ENCODE data around the gene SFRP2.
A peak's percentile ranks its signal among the peaks of the same experiment; 100 is the strongest.

Gene SFRP2

GRCh38 chr4:153798901-153799693 lies 10.2 kb upstream of the SFRP2 start:
- H4K20me1 ChIP-seq = no peaks in the 10 kb centered on the region
- H3K9ac ChIP-seq = no peak overlapping the region
- H3K9me3 ChIP-seq = no peaks in the 10 kb centered on the region
- H3K27me3 ChIP-seq = no peaks in the 10 kb centered on the region
- no peak for TF ChIP-seq Cebpa-rat (IDR thresholded peaks at IDR 0.05)
- no peak overlapping the region for H3K4me3 ChIP-seq
- peaks cover 8% of the 10 kb centered on the region; the same call in 1 of the 2 replicates for H3K4me1 ChIP-seq
- H3K4me2 ChIP-seq = 0 out of 2 replicates have a peak overlapping the region, but pooled peaks have one; percentile 2
- H3K27ac ChIP-seq = no peak overlapping the region
- H3K36me3 ChIP-seq = no peaks in the 10 kb centered on the region

GRCh38 chr4:153798420-153798819 lies 9.5 kb upstream of the SFRP2 start:
- TF ChIP-seq Cebpa-rat (IDR thresholded peaks at IDR 0.05) = no peak
- Histone ChIP-seq H3K9me3 (no peaks in the 10 kb centered on the region), H3K36me3 (no peaks in the 10 kb centered on the region), H3K9ac (no peak overlapping the region), H3K4me2 (0 out of 2 replicates have a peak overlapping the region, but pooled peaks have one; percentile 2), H3K4me1 (peaks cover 8% of the 10 kb centered on the region; the same call in 1 of the 2 replicates), H3K27me3 (no peaks in the 10 kb centered on the region), H3K27ac (no peak overlapping the region), H3K4me3 (no peak overlapping the region), H4K20me1 (no peaks in the 10 kb centered on the region)

GRCh38 chr4:153794006-153794405 lies 5.1 kb upstream of the SFRP2 start:
- no peak overlapping the region for H3K9ac ChIP-seq
- no peaks in the 10 kb centered on the region for H3K36me3 ChIP-seq
- no peak overlapping the region for H3K27ac ChIP-seq
- H3K4me2 ChIP-seq = no peak overlapping the region
- H4K20me1 ChIP-seq = peaks cover 15% of the 10 kb centered on the region
- peaks cover 44% of the 10 kb centered on the region for H3K27me3 ChIP-seq
- H3K4me3 ChIP-seq = no peak overlapping the region
- TF ChIP-seq Cebpa-rat (IDR thresholded peaks at IDR 0.05) = no peak
- peaks cover 12% of the 10 kb centered on the region for H3K4me1 ChIP-seq
- H3K9me3 ChIP-seq = peaks cover 33% of the 10 kb centered on the region

- Histone ChIP-seq H3K9me3 (peaks cover 33% of the 10 kb centered on the region), H3K27me3 (peaks cover 57% of the 10 kb centered on the region), H4K20me1 (peaks cover 28% of the 10 kb centered on the region), H3K4me1 (peaks cover 13% of the 10 kb centered on the region), H3K4me3 (no peak overlapping the region), H3K4me2 (no peak overlapping the region), H3K9ac (no peak overlapping the region), H3K36me3 (no peaks in the 10 kb centered on the region), H3K27ac (no peak overlapping the region)
- TF ChIP-seq Cebpa-rat (IDR thresholded peaks at IDR 0.05) = no peak
Measured at GRCh38 chr4:153792618-153793247, 3.9 kb upstream of the SFRP2 start.

- Histone ChIP-seq H4K20me1 (peaks cover 36% of the 10 kb centered on the region), H3K4me2 (no peak overlapping the region), H3K9ac (no peak overlapping the region), H3K27ac (no peak overlapping the region), H3K27me3 (peaks cover 64% of the 10 kb centered on the region), H3K36me3 (no peaks in the 10 kb centered on the region), H3K9me3 (peaks cover 33% of the 10 kb centered on the region), H3K4me1 (peaks cover 13% of the 10 kb centered on the region), H3K4me3 (no peak overlapping the region)
- no peak for TF ChIP-seq Cebpa-rat (IDR thresholded peaks at IDR 0.05)
Measured at GRCh38 chr4:153791746-153792617, 3.1 kb upstream of the SFRP2 start.

- Histone ChIP-seq H3K9me3 (peaks cover 33% of the 10 kb centered on the region), H3K4me1 (peaks cover 13% of the 10 kb centered on the region), H3K36me3 (no peaks in the 10 kb centered on the region), H4K20me1 (peaks cover 45% of the 10 kb centered on the region), H3K4me3 (peak overlapping the region; percentile 46), H3K27me3 (peaks cover 73% of the 10 kb centered on the region), H3K4me2 (peak overlapping the region; percentile 29), H3K27ac (no peak overlapping the region), H3K9ac (no peak overlapping the region)
- TF ChIP-seq Cebpa-rat (IDR thresholded peaks at IDR 0.05) = no peak
Measured at GRCh38 chr4:153790962-153791551, 2.2 kb upstream of the SFRP2 start.

GRCh38 chr4:153790500-153790865 lies 1.6 kb upstream of the SFRP2 start:
- Histone ChIP-seq H3K27me3 (peaks cover 76% of the 10 kb centered on the region), H3K4me3 (no peak overlapping the region), H3K4me2 (no peak overlapping the region), H3K27ac (no peak overlapping the region), H3K9me3 (peaks cover 33% of the 10 kb centered on the region), H3K9ac (no peak overlapping the region), H3K4me1 (peaks cover 13% of the 10 kb centered on the region), H3K36me3 (no peaks in the 10 kb centered on the region), H4K20me1 (peaks cover 45% of the 10 kb centered on the region)
- TF ChIP-seq Cebpa-rat (IDR thresholded peaks at IDR 0.05) = no peak

GRCh38 chr4:153789741-153790499 lies 1.0 kb upstream of the SFRP2 start:
- Histone ChIP-seq H3K4me2 (no peak overlapping the region), H3K9me3 (peaks cover 33% of the 10 kb centered on the region), H3K27me3 (peaks cover 76% of the 10 kb centered on the region), H3K4me1 (peaks cover 13% of the 10 kb centered on the region), H3K27ac (no peak overlapping the region), H3K9ac (no peak overlapping the region), H3K36me3 (no peaks in the 10 kb centered on the region), H3K4me3 (no peak overlapping the region), H4K20me1 (peaks cover 45% of the 10 kb centered on the region)
- no peak for TF ChIP-seq Cebpa-rat (IDR thresholded peaks at IDR 0.05)

- no peak for TF ChIP-seq Cebpa-rat (IDR thresholded peaks at IDR 0.05)
- Histone ChIP-seq H3K9me3 (peaks cover 33% of the 10 kb centered on the region), H3K4me3 (peak overlapping the region; percentile 59; the same call in 1 of the 2 replicates)
Measured at GRCh38 chr4:153788051-153788412, 851 bp downstream of the SFRP2 start.

More at GRCh38 chr4:153788051-153788412, 851 bp downstream of the SFRP2 start:
- Histone ChIP-seq H3K9ac (no peak overlapping the region), H3K4me2 (peak overlapping the region; percentile 83), H3K27me3 (peaks cover 72% of the 10 kb centered on the region), H3K4me1 (peaks cover 13% of the 10 kb centered on the region), H3K27ac (no peak overlapping the region), H4K20me1 (peaks cover 45% of the 10 kb centered on the region), H3K36me3 (no peaks in the 10 kb centered on the region)
